GM12878 (cell line): ENCODE data around the gene RPS23. TPM values are rescaled to one million over a fixed set of nuclear protein-coding genes. Genes with fewer than 3 reads are reported as not detected.

ENCODE experiments used
- ATAC-seq: fragments of 200-7000 bp; cut with Tn5 transposase; 3 replicates; pipeline ENCODE4 v1.9.1; 2020; ENCODE audit warnings: mild to moderate bottlenecking, moderate library complexity
- BruUV-seq: library from RNA; stranded (reverse); fragments of 400-500 nt; replicated peaks from 2 replicates; lab custom pipeline; 2021; lab: Mats Ljungman, UMichigan
- CTCF ChIA-PET: fragments of 300-600 bp; sonication (Branson Sonifier 250); formaldehyde crosslinking; extraction: SDS; loops from one replicate; lab custom pipeline; 2021; ENCODE audit warnings: inconsistent platforms; lab: Yijun Ruan, JAX
- POLR2A ChIA-PET: fragments of 350-600 bp; formaldehyde crosslinking; extraction: SDS; loops from one replicate; lab custom pipeline; 2021; ENCODE audit warnings: inconsistent platforms; lab: Charles Lee
- RAD21 ChIA-PET: fragments of 300-600 bp; sonication (Branson Sonifier 250); formaldehyde crosslinking; loops from one replicate; lab custom pipeline; 2023; ENCODE audit warnings: antibody characterized with exemption; ENCODE audit not compliant: unreplicated experiment; lab: Charles Lee
- SMC1A ChIA-PET: fragments of 300-600 bp; sonication (Branson Sonifier 250); formaldehyde crosslinking; loops from one replicate; lab custom pipeline; 2023; ENCODE audit not compliant: unreplicated experiment, uncharacterized antibody; lab: Charles Lee
- DNase-seq: peaks from one replicate; pipeline ENCODE4 v3.0.0-alpha.2; 2011; ENCODE audit warnings: low read depth, low spot score
- FAIRE-seq: peaks from 3 replicates; lab custom pipeline; 2011; peaks lifted over from hg19 to GRCh38; lab: Jason Lieb, UNC
- H2AFZ ChIP-seq: 2 replicates; pipeline ENCODE4 v1.6.0; 2011; ENCODE audit warnings: low read depth, low read length, control low read depth; ENCODE audit not compliant: control insufficient read depth
- H3K27ac ChIP-seq: 2 replicates; pipeline ENCODE4 v1.5.1; 2011; ENCODE audit warnings: control low read depth; ENCODE audit not compliant: control insufficient read depth, insufficient read depth
- H3K27me3 ChIP-seq, 2 experiments: replicated peaks in 1 of 2; 2 replicates each; pipeline versions ENCODE4 v1.6.0 to v1.6.1; 2011; ENCODE audit warnings: low read length in 1 of 2; ENCODE audit not compliant: control insufficient read depth in 2 of 2, insufficient read depth in 2 of 2
- H3K36me3 ChIP-seq, 2 experiments: 2 replicates each; pipeline ENCODE4 v1.5.1; 2011; ENCODE audit warnings: low read length in 1 of 2; ENCODE audit not compliant: control insufficient read depth in 2 of 2, insufficient read depth in 2 of 2
- H3K4me1 ChIP-seq: 2 replicates; pipeline ENCODE4 v1.6.1; 2011; ENCODE audit warnings: mild to moderate bottlenecking, low read length, moderate library complexity, mixed read lengths; ENCODE audit not compliant: control insufficient read depth, insufficient read depth
- H3K4me2 ChIP-seq: 2 replicates; pipeline ENCODE4 v1.6.0; 2011; ENCODE audit warnings: control low read depth; ENCODE audit not compliant: control insufficient read depth, insufficient read depth
- H3K4me3 ChIP-seq: fragments of 200-600 bp; sonication (generic); 2 replicates; pipeline ENCODE4 v1.5.1; 2016
- H3K79me2 ChIP-seq: 2 replicates; pipeline ENCODE4 v1.6.0; 2011; ENCODE audit warnings: low read length; ENCODE audit not compliant: control insufficient read depth, insufficient read depth
- H3K9ac ChIP-seq: 2 replicates; pipeline ENCODE4 v1.8.0; 2011; ENCODE audit warnings: low read length, control low read depth, mixed read lengths; ENCODE audit not compliant: control insufficient read depth, insufficient read depth
- H3K9me3 ChIP-seq: replicated peaks from 3 replicates; pipeline ENCODE4 v1.5.1; 2011; ENCODE audit warnings: mild to moderate bottlenecking, low read length; ENCODE audit not compliant: control insufficient read depth, insufficient read depth
- H4K20me1 ChIP-seq: 2 replicates; pipeline ENCODE4 v1.6.0; 2011; ENCODE audit not compliant: control insufficient read depth, insufficient read depth
- HSF1 ChIP-seq: fragments of 150-350 bp; IDR thresholded peaks from 2 replicates; pipeline ENCODE4 v1.6.1; 2014; ENCODE audit warnings: mild to moderate bottlenecking, low read depth, low read length
- NFIC ChIP-seq: IDR thresholded peaks from 2 replicates; pipeline ENCODE4 v1.6.1; 2012; ENCODE audit warnings: low read depth, mild to moderate bottlenecking, inconsistent platforms, low read length, moderate library complexity
- PRDM15 ChIP-seq: fragments of 450-650 bp; formaldehyde crosslinking; IDR thresholded peaks from 2 replicates; pipeline ENCODE4 v1.4.0; 2020; ENCODE audit warnings: mild to moderate bottlenecking, moderate library complexity
- SMC3 ChIP-seq: IDR thresholded peaks from 2 replicates; pipeline ENCODE4 v1.6.1; 2011; ENCODE audit warnings: low read length, improper control_type of control experiment, borderline replicate concordance
- SPI1 ChIP-seq: IDR thresholded peaks from 2 replicates; pipeline ENCODE4 v1.6.1; 2011; ENCODE audit warnings: low read depth, mild to moderate bottlenecking, low read length, moderate library complexity, borderline replicate concordance; ENCODE audit not compliant: insufficient read depth
- STAT3 ChIP-seq: IDR thresholded peaks from 2 replicates; pipeline ENCODE4 v1.6.1; 2011; ENCODE audit warnings: low read depth, low read length, improper control_type of control experiment
- WGBS: methylation state at CpG from one replicate; pipeline ENCODE4 v1.1.6; 2016; ENCODE audit warnings: low lambda C conversion rate; ENCODE audit not compliant: insufficient replicate concordance, insufficient coverage; ENCODE audit errors: missing lambda C conversion rate; 5-methylcytosine and 5-hydroxymethylcytosine counted together
- in situ Hi-C: fragments of 300-500 bp; cut with MboI; formaldehyde crosslinking; loops from 9 replicates; pipeline ENCODE4 v1.14.3; 2018; ENCODE audit warnings: mixed read lengths
- intact Hi-C: fragments of 100-400 bp; cut with micrococcal nuclease; formaldehyde crosslinking; loops from one replicate; pipeline ENCODE4 v1.14.2; 2022; ENCODE audit not compliant: unreplicated experiment
- polyA plus RNA-seq, 11 experiments: library from polyadenylated mRNA; depleted of rRNA in 4 of 11; unstranded in 6 of 11; stranded (reverse) in 5 of 11; fragments of >200 nt; fragmentation: Nextera tagmentation in 4 of 11; fragmentation: Illumina TruSeq in 1 of 11; extraction: Ambion mirVana in 4 of 11; extraction: Trizol in 1 of 11; gene quantifications; 1 replicate in 1 of 11; 2 replicates in 10 of 11; pipeline versions ENCODE4 v1.2.1 to v1.2.3, GENCODE V29; 2011 to 2016; ENCODE audit warnings: inconsistent platforms in 2 of 11, missing spikeins in 2 of 11, low read depth in 1 of 11
- total RNA-seq, 4 experiments: library from RNA; depleted of rRNA in 3 of 4; stranded (reverse); fragments of >200 nt in 3 of 4; fragmentation: Illumina TruSeq in 1 of 4; extraction: Trizol in 1 of 4; gene quantifications; 2 replicates each; pipeline versions ENCODE4 v1.2.1 to v1.2.3, GENCODE V29; 2013 to 2021
- TF ChIP-seq, protein P1 (sequence below): fragments of 450-650 bp; IDR thresholded peaks from 2 replicates; pipeline ENCODE4 v1.6.1; 2018; ENCODE audit warnings: mild to moderate bottlenecking, low read depth, moderate library complexity; ENCODE audit not compliant: partially characterized antibody
- TF ChIP-seq, protein P2 (sequence below): fragments of 450-650 bp; IDR thresholded peaks from 2 replicates; pipeline ENCODE4 v1.6.1; 2016; ENCODE audit warnings: mild to moderate bottlenecking
- TF ChIP-seq, protein P3 (sequence below): fragments of 150-350 bp; IDR thresholded peaks from 2 replicates; pipeline ENCODE4 v1.6.1; 2016; ENCODE audit warnings: low read depth, low read length

The RPS23 gene
- total and polyA plus RNA-seq, 10 of the 15 experiments (the other 5 are each of a cell fraction or from before 2014, with no cell fraction given), result 2,489 to 8,145 (median 5,256) TPM

GRCh38 chr5:82308416-82308815 lies 30.3 kb upstream of the RPS23 start:
- no peaks in the 10 kb centered on the region; the same call in 2 of the 3 replicates for H3K9me3 ChIP-seq
- intact Hi-C loops (no loop called here), in situ Hi-C loops (no loop called here)
- no peak overlapping the region for H3K4me2 ChIP-seq
- H2AFZ ChIP-seq, result no peak overlapping the region
- no peaks in the 10 kb centered on the region for H3K79me2 ChIP-seq
- no TSS peak for BruUV-seq
- FAIRE-seq (no peak), ATAC-seq (no peak), DNase-seq (no peak)
- WGBS, result 95% methylated on average over 1 of the region's 1 CpG
- H3K4me1 ChIP-seq, result no peaks in the 10 kb centered on the region
- H4K20me1 ChIP-seq, result no peaks in the 10 kb centered on the region
- H3K27ac ChIP-seq, result no peak overlapping the region
- ChIA-PET RAD21 (no interaction called here), CTCF (interaction anchor here (0.6 kb wide), 1 partner anchor 9 kb away, joined by 4 read pairs; no protein-coding TSS in a partner anchor), SMC1A (no interaction called here), POLR2A (interaction anchor here (0.7 kb wide), 1 partner anchor 31 kb away, joined by 6 read pairs; no protein-coding TSS in a partner anchor)
- no peak overlapping the region for H3K4me3 ChIP-seq
- H3K27me3 ChIP-seq, result no peaks in the 10 kb centered on the region
- no peaks in the 10 kb centered on the region for H3K36me3 ChIP-seq
- TF ChIP-seq, protein P1, sequence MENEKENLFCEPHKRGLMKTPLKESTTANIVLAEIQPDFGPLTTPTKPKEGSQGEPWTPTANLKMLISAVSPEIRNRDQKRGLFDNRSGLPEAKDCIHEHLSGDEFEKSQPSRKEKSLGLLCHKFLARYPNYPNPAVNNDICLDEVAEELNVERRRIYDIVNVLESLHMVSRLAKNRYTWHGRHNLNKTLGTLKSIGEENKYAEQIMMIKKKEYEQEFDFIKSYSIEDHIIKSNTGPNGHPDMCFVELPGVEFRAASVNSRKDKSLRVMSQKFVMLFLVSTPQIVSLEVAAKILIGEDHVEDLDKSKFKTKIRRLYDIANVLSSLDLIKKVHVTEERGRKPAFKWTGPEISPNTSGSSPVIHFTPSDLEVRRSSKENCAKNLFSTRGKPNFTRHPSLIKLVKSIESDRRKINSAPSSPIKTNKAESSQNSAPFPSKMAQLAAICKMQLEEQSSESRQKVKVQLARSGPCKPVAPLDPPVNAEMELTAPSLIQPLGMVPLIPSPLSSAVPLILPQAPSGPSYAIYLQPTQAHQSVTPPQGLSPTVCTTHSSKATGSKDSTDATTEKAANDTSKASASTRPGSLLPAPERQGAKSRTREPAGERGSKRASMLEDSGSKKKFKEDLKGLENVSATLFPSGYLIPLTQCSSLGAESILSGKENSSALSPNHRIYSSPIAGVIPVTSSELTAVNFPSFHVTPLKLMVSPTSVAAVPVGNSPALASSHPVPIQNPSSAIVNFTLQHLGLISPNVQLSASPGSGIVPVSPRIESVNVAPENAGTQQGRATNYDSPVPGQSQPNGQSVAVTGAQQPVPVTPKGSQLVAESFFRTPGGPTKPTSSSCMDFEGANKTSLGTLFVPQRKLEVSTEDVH, result no peak
- TF ChIP-seq, protein P2, sequence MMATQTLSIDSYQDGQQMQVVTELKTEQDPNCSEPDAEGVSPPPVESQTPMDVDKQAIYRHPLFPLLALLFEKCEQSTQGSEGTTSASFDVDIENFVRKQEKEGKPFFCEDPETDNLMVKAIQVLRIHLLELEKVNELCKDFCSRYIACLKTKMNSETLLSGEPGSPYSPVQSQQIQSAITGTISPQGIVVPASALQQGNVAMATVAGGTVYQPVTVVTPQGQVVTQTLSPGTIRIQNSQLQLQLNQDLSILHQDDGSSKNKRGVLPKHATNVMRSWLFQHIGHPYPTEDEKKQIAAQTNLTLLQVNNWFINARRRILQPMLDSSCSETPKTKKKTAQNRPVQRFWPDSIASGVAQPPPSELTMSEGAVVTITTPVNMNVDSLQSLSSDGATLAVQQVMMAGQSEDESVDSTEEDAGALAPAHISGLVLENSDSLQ, result no peak
- TF ChIP-seq STAT3 (no peak), HSF1 (no peak), SPI1 (no peak), PRDM15 (CRISPR knock-in tag) (no peak), SMC3 (no peak), NFIC (no peak)
- TF ChIP-seq, protein P3, sequence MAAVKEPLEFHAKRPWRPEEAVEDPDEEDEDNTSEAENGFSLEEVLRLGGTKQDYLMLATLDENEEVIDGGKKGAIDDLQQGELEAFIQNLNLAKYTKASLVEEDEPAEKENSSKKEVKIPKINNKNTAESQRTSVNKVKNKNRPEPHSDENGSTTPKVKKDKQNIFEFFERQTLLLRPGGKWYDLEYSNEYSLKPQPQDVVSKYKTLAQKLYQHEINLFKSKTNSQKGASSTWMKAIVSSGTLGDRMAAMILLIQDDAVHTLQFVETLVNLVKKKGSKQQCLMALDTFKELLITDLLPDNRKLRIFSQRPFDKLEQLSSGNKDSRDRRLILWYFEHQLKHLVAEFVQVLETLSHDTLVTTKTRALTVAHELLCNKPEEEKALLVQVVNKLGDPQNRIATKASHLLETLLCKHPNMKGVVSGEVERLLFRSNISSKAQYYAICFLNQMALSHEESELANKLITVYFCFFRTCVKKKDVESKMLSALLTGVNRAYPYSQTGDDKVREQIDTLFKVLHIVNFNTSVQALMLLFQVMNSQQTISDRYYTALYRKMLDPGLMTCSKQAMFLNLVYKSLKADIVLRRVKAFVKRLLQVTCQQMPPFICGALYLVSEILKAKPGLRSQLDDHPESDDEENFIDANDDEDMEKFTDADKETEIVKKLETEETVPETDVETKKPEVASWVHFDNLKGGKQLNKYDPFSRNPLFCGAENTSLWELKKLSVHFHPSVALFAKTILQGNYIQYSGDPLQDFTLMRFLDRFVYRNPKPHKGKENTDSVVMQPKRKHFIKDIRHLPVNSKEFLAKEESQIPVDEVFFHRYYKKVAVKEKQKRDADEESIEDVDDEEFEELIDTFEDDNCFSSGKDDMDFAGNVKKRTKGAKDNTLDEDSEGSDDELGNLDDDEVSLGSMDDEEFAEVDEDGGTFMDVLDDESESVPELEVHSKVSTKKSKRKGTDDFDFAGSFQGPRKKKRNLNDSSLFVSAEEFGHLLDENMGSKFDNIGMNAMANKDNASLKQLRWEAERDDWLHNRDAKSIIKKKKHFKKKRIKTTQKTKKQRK, result no peak
- no peak overlapping the region for H3K9ac ChIP-seq
